ENCODE data around the gene HTATIP2. TPM values are rescaled to one million over a fixed set of nuclear protein-coding genes. Genes with fewer than 3 reads are reported as not detected.

HTATIP2 gene
- total and polyA plus RNA-seq, 2 donors (not counting 3 experiments of a cell fraction or from before 2014, with no cell fraction given): 37.2 to 57.6 TPM

- Histone ChIP-seq H2AFZ (ENCODE audit: low read depth, low read length) (no peak overlapping the region), H3K4me3 (replicated peaks in 1 of 3; ENCODE audit: insufficient read depth in 1 of 3, low read depth in 1 of 3, low read length in 3 of 3) (no peak overlapping the region), H3K79me2 (ENCODE audit: control insufficient read depth, insufficient read depth, low read length) (peaks cover 4% of the 10 kb centered on the region), H3K27me3 (ENCODE audit: control insufficient read depth in 2 of 2, insufficient read depth in 2 of 2, low read length in 2 of 2) (no peaks in the 10 kb centered on the region), H3K4me2 (ENCODE audit: insufficient read depth, low read length) (no peak overlapping the region), H3K36me3 (ENCODE audit: control insufficient read depth in 2 of 2, extremely low read depth in 1 of 2, insufficient read depth in 2 of 2, low read length in 2 of 2) (peaks cover 1 to 8% of the 10 kb centered on the region in 2 experiments), H3K9me1 (replicated peaks; ENCODE audit: control insufficient read depth, extremely low read depth, insufficient read depth, low read length) (no peaks in the 10 kb centered on the region), H3K27ac (ENCODE audit: insufficient read depth, low read depth, low read length) (no peak overlapping the region), H3K4me1 (ENCODE audit: control insufficient read depth, extremely low read depth, insufficient read depth, low read length) (peaks cover 13% of the 10 kb centered on the region), H3K9me3 (replicated peaks; ENCODE audit: control insufficient read depth, insufficient read depth, low read length) (no peaks in the 10 kb centered on the region), H4K20me1 (replicated peaks; ENCODE audit: control insufficient read depth, extremely low read depth, insufficient read depth, low read length) (no peaks in the 10 kb centered on the region), H3K9ac (replicated peaks; ENCODE audit: extremely low read depth, insufficient read depth, low read length) (no peak overlapping the region)
- no TSS peak for BruUV-seq (replicated peaks)
- dilution Hi-C loops (cut with MboI; ENCODE audit: extremely low pct_ligation_motif_present, low sequenced_read_pairs): no loop called here
- TF ChIP-seq FOS (IDR thresholded peaks at IDR 0.05; ENCODE audit: borderline replicate concordance, insufficient read depth, low read length) (no peak), JUN (IDR thresholded peaks at IDR 0.05; ENCODE audit: borderline replicate concordance, insufficient read depth, insufficient read length, low read depth) (no peak), MYC (IDR thresholded peaks at IDR 0.05; ENCODE audit: low read depth, low read length) (no peak), MAX (IDR thresholded peaks at IDR 0.05; ENCODE audit: insufficient read depth, insufficient read length) (no peak), EZH2 (IDR thresholded peaks at IDR 0.05; ENCODE audit: borderline replicate concordance, low read depth, low read length, severe bottlenecking) (no peak), GATA2 (IDR thresholded peaks at IDR 0.05; ENCODE audit: insufficient read depth, insufficient read length, low read depth, low read length) (no peak), POLR2AphosphoS5 (IDR thresholded peaks at IDR 0.05; ENCODE audit: insufficient read depth, low read depth, low read length) (no peak), CTCF (IDR thresholded peaks at IDR 0.05; ENCODE audit: extremely low read depth in 1 of 2, insufficient read depth in 1 of 2, low read depth in 1 of 2, low read length in 2 of 2) (no peak), POLR2A (IDR thresholded peaks at IDR 0.05; ENCODE audit: low read depth, low read length) (no peak)
- FAIRE-seq (no peak), DNase-seq (ENCODE audit: low read depth, low spot score) (no peak)
- POLR2A ChIA-PET: no interaction called here
- CTCF ChIA-PET: interaction anchor here (0.9 to 2.1 kb wide), 4 partner anchors 15 to 244 kb away, joined by 3 to 10 read pairs (median 4); no protein-coding TSS in a partner anchor
- intact Hi-C loops (cut with micrococcal nuclease): no loop called here
Measured at GRCh38 chr11:20372081-20372626, 8.6 kb downstream of the HTATIP2 start.

Measured in endothelial cell of umbilical vein (primary cell).